ENCODE data around the gene HEG1. TPM values are rescaled to one million over a fixed set of nuclear protein-coding genes. Genes with fewer than 3 reads are reported as not detected.

HEG1 gene
- total RNA-seq, 2 donors from 2014 or later = 45.7 to 46.1 TPM

DNA sequence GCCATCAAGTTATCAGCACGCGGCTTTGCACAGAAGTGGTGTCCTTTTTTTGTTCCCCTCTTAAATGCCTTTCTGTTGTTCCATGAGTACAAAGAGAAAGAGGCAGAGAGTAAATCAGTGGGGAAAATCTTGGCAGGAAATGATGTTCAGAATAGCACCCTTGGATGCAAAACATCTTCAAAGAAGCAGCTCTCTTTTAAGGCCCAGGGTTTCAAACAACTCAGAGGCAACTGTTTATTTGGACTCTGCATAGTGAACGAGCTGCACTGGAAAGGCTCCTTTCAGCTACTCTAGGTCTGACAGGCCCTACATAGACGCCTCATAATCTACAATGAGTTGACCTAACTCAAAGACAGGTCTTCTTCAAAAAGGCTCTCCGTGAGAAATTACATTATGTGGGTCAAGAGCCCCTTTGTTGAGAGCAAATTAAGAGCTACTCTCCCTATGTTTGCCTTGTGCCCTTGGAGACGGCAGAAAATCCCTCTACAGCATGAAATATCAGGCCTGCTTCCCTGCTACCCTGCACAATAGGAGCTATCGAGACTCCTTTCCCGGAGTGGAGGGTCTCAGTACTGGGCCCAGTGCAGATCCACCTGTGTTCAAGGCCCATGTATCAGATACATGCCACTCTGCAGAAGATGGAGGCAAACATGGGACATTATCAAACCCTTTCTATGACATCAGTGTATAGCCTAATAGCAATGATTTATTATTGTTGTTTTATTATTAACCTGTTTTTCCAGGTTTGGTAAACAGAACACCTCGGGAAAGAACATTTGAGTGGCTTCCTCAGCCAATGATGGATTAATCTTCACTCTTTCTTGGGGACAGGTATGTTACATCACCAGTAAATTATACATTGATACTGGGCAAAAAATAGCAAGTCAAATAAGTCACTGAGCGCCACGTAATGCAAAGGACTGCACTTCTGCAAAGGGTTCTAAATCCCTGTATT, 53.1 kb downstream of the HEG1 start:
- no peak for TF ChIP-seq POLR2A (IDR thresholded peaks at IDR 0.05)
- TF ChIP-seq, protein P1, sequence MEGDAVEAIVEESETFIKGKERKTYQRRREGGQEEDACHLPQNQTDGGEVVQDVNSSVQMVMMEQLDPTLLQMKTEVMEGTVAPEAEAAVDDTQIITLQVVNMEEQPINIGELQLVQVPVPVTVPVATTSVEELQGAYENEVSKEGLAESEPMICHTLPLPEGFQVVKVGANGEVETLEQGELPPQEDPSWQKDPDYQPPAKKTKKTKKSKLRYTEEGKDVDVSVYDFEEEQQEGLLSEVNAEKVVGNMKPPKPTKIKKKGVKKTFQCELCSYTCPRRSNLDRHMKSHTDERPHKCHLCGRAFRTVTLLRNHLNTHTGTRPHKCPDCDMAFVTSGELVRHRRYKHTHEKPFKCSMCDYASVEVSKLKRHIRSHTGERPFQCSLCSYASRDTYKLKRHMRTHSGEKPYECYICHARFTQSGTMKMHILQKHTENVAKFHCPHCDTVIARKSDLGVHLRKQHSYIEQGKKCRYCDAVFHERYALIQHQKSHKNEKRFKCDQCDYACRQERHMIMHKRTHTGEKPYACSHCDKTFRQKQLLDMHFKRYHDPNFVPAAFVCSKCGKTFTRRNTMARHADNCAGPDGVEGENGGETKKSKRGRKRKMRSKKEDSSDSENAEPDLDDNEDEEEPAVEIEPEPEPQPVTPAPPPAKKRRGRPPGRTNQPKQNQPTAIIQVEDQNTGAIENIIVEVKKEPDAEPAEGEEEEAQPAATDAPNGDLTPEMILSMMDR (IDR thresholded peaks at IDR 0.05) = no peak
- 77 to 78% methylated on average over 11 of the region's 11 CpGs for WGBS, 2 donors
- Histone ChIP-seq H3K4me1 (peaks cover 68% of the 10 kb centered on the region), H3K27ac (peak overlapping the region; percentile 45 to 60 (median 50)), H3K27me3 (no peaks in the 10 kb centered on the region), H3K9me3 (no peaks in the 10 kb centered on the region), H3K4me3 (no peak overlapping the region), H3K36me3 (replicated peaks in 1 of 2; ENCODE audit: insufficient read depth in 1 of 2, low read depth in 2 of 2) (peaks cover 0 to 2% of the 10 kb centered on the region in 2 donors)
- ATAC-seq (peak; percentile 54), DNase-seq (no peak)
- intact Hi-C loops (cut with DNase I) = no loop called here

DNA sequence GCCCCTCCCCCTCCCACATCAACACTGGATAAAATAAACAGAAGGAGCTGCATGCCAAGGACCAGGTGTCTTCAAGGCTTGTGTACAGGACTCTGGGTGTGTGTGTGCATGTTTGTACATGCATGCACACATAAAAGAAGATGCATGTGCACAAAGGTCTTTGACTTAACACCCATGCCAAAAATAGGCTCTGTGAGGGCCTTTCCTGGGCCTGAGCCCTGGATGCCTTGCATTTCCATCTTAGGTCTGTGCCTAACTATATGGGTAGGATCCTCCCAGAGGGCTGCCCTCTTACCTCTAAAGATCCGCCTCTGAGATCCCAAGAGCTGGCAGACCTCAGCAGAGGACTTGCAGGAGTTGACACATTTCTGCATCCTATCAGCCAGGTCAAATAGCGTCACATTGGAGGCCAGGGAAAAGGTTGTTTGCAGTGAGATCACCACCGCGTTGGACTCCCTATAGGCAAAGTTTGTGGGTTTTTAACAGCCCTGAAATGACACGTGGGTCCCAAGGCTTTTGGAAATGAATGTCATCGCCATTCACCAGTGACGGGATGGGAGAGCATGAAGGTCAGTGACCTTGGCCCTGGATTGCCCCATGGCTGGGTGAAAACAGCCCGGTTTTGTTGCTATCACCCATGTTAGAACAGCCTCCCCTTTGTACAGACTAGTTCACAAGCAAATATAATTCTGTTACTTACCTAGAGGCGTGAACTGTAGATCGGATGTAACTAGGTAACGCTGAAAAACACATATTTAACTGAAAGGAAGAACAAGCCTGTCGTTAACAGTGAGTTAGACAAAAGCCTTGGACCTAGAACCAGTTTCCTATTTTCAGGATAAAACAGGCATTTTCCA, 54.0 kb downstream of the HEG1 start:
- Histone ChIP-seq H3K36me3 (replicated peaks in 1 of 2; ENCODE audit: insufficient read depth in 1 of 2, low read depth in 2 of 2) (peaks cover 0 to 2% of the 10 kb centered on the region in 2 donors), H3K9me3 (no peaks in the 10 kb centered on the region), H3K27me3 (no peaks in the 10 kb centered on the region), H3K4me1 (peaks cover 68% of the 10 kb centered on the region), H3K4me3 (no peak overlapping the region), H3K27ac (peak overlapping the region; percentile 45 to 60 (median 50))
- intact Hi-C loops (cut with DNase I) = no loop called here
- peak in 1 of 4 donors; percentile 34 for DNase-seq
- TF ChIP-seq, protein P1 (IDR thresholded peaks at IDR 0.05) = no peak
- no peak for TF ChIP-seq POLR2A (IDR thresholded peaks at IDR 0.05)
- no peak for ATAC-seq
- 72 to 84% methylated on average over 12 of the region's 12 CpGs for WGBS, 2 donors

DNA sequence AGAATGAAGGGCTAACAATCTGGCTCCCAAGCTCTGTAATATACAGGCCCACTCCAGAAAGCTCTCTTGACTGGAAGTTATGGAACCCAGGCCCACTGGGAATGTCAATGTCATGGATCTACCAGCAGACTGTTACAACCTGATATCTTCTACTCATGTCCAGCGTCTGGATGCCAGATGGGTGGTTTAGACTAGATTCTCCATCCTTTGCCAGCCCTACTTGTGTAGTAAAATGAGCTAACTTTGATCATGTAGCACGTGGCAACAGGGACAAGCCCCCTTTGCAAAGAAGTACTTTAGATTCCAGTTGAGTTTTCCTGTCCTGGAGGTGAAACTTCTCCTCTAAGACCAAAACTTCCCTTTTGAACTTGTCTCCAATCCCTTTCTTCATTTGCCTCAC, 55.1 kb downstream of the HEG1 start:
- DNase-seq = no peak
- H3K4me3 ChIP-seq = no peak overlapping the region
- H3K27ac ChIP-seq = peak overlapping the region; percentile 13 to 66 (median 50)
- H3K36me3 ChIP-seq (replicated peaks in 1 of 2; ENCODE audit: insufficient read depth in 1 of 2, low read depth in 2 of 2) = no peaks in the 10 kb centered on the region
- H3K9me3 ChIP-seq = no peaks in the 10 kb centered on the region
- 84 to 92% methylated on average over 2 of the region's 2 CpGs for WGBS, 2 donors
- no peaks in the 10 kb centered on the region for H3K27me3 ChIP-seq
- intact Hi-C loops (cut with DNase I) = no loop called here
- no peak for TF ChIP-seq POLR2A (IDR thresholded peaks at IDR 0.05)
- TF ChIP-seq, protein P1 (IDR thresholded peaks at IDR 0.05) = no peak
- ATAC-seq = no peak
- H3K4me1 ChIP-seq = peaks cover 64% of the 10 kb centered on the region

DNA sequence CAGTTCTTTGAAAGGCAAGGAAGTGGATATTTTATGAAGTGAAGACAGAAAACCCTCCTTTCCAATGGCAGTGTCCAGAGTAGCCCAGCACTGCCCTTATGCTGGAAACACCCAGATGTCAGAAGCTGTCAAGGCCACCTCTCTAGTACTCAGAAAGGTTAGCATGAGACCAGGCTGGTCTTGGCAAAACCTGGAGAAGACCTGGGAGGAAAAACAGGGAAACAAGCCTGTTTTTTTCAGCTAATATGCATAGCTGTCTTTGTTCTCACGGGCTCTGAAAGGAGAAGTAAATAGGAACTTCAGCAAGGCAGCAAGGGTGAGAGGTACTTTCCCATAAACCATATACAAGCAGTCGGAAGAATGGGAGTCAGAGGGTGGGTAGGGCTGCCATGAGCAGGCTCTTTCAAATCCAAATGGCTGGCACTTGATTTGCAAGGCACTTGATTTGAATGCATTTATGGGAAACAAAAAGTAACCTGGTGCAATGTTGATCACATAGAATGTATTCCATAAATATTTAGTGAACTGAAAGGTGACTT, 55.8 kb downstream of the HEG1 start:
- H3K27ac ChIP-seq = peak overlapping the region; percentile 28 to 66 (median 50)
- 14 to 23% methylated on average over 2 of the region's 2 CpGs for WGBS, 2 donors
- ATAC-seq = no peak
- intact Hi-C loops (cut with DNase I) = no loop called here
- peaks cover 67% of the 10 kb centered on the region for H3K4me1 ChIP-seq
- TF ChIP-seq, protein P1 (IDR thresholded peaks at IDR 0.05) = no peak
- TF ChIP-seq POLR2A (IDR thresholded peaks at IDR 0.05) = no peak
- no peaks in the 10 kb centered on the region for H3K9me3 ChIP-seq
- H3K4me3 ChIP-seq = no peak overlapping the region
- H3K27me3 ChIP-seq = no peaks in the 10 kb centered on the region
- no peaks in the 10 kb centered on the region for H3K36me3 ChIP-seq (replicated peaks in 1 of 2; ENCODE audit: insufficient read depth in 1 of 2, low read depth in 2 of 2)
- peak in 3 of 4 donors; percentile 46 to 63 (median 51) for DNase-seq

Data from body of pancreas (tissue), 4 donors.